Peyer's patch (tissue), 4 donors: ENCODE results near the gene DENND4C. TPM values are rescaled to one million over a fixed set of nuclear protein-coding genes. Genes with fewer than 3 reads are reported as not detected.

Experiments
- DNase-seq, 3 donors: peaks; one replicate each; pipeline ENCODE4 v3.0.0-alpha.2; 2017 to 2019
- H3K27ac ChIP-seq, 4 donors: fragments of 200-600 bp; sonication (generic); one replicate each; pipeline ENCODE4 v1.5.1; 2016 to 2019
- H3K27me3 ChIP-seq, 2 donors: fragments of 200-600 bp; sonication (generic); one replicate each; pipeline ENCODE4 v1.5.1; 2019
- H3K36me3 ChIP-seq, 3 donors: fragments of 200-600 bp; sonication (generic); one replicate each; pipeline ENCODE4 v1.5.1; 2016 to 2019
- H3K4me1 ChIP-seq, 4 donors: fragments of 200-600 bp; sonication (generic); one replicate each; pipeline ENCODE4 v1.5.1; 2016 to 2019
- H3K4me3 ChIP-seq, 4 donors: fragments of 200-600 bp; sonication (generic); 1 replicate in 3 of 4; 2 replicates in 1 of 4; pipeline ENCODE4 v1.5.1; 2016 to 2019; ENCODE audit warnings: mild to moderate bottlenecking in 1 of 4
- H3K9me3 ChIP-seq, 4 donors: fragments of 200-600 bp; sonication (generic); one replicate each; pipeline ENCODE4 v1.5.1; 2016 to 2019; ENCODE audit warnings: mild to moderate bottlenecking in 1 of 4
- CTCF ChIP-seq, 6 experiments: fragments of 450-650 bp in 4 of 6; fragments of 200-600 bp in 2 of 6; sonication (generic) in 1 of 6; IDR thresholded peaks; one replicate each; pipeline ENCODE4 v1.5.1; 2017 to 2019; ENCODE audit warnings: antibody characterized with exemption in 6 of 6, mild to moderate bottlenecking in 3 of 6, moderate library complexity in 1 of 6
- POLR2A ChIP-seq, 2 donors: fragments of 450-650 bp; IDR thresholded peaks; one replicate each; pipeline ENCODE4 v1.5.1; 2017; ENCODE audit warnings: antibody characterized with exemption in 2 of 2, mild to moderate bottlenecking in 2 of 2, moderate library complexity in 2 of 2
- total RNA-seq, 4 donors: library from RNA; depleted of rRNA; stranded (reverse); fragments of >200 nt; gene quantifications; one replicate each; pipeline ENCODE4 v1.1.0, GENCODE V29; 2016

Gene DENND4C
- total RNA-seq, 4 donors from 2014 or later = 89.1 to 188 (median 154) TPM

GRCh38 chr9:19269582-19269981, 39.1 kb downstream of the DENND4C start:
- peaks cover 0 to 5% (median 0%) of the 10 kb centered on the region in 4 donors for H3K4me1 ChIP-seq
- no peaks in the 10 kb centered on the region for H3K36me3 ChIP-seq
- no peaks in the 10 kb centered on the region for H3K27me3 ChIP-seq
- TF ChIP-seq POLR2A (IDR thresholded peaks at IDR 0.05) (no peak), CTCF (IDR thresholded peaks at IDR 0.05) (no peak)
- H3K4me3 ChIP-seq = no peak overlapping the region
- H3K27ac ChIP-seq = no peak overlapping the region
- no peaks in the 10 kb centered on the region for H3K9me3 ChIP-seq
- DNase-seq = no peak

DNA sequence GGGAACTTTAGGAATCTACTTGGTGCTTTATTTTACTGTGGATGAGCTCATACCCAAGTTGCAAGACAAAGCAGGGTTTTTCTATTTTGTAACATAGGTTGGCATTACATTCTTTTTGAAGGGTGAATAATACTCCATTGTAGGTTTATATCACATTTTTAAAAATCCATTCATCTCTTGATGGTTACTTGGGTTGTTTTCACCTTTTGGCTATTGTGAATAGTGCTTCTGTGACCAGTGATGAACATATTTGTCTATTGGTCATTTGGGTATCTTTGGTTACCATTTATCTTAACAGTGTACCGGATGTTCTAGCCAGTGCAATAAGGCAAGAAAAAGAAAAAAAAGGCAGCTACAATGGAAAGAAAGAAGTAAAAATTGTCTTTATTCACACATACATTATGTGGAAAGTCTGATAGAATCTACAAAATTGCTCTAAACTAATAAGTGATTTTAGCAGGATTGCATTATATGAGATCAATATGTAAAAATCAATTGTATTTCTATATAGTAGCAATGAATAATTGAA, 40.0 kb downstream of the DENND4C start:
- peaks cover 0 to 5% (median 0%) of the 10 kb centered on the region in 4 donors for H3K4me1 ChIP-seq
- no peaks in the 10 kb centered on the region for H3K27me3 ChIP-seq
- no peak for TF ChIP-seq POLR2A (IDR thresholded peaks at IDR 0.05)
- TF ChIP-seq CTCF (IDR thresholded peaks at IDR 0.05) = no peak
- no peaks in the 10 kb centered on the region for H3K36me3 ChIP-seq
- H3K4me3 ChIP-seq = no peak overlapping the region
- H3K27ac ChIP-seq = no peak overlapping the region
- H3K9me3 ChIP-seq = no peaks in the 10 kb centered on the region
- DNase-seq = no peak

DNA sequence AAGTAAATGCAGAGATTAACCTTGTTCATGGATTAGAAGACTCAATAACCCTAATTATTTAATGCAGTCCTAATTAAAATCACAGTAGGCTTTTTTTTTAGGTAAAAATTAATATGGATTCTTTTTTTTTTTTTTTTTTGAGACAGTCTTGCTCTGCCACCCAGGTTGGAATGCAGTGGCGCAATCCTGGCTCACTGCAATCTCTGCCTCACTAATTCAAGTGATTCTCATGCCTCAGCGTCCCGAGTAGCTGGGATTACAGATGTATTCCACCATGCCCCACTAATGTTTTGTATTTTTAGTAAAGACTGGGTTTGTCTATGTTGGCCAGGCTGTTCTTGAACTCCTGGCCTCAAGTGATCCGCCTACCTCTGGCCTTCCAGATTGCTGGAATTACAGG, 40.6 kb downstream of the DENND4C start:
- DNase-seq = no peak
- Histone ChIP-seq H3K27me3 (no peaks in the 10 kb centered on the region), H3K4me3 (no peak overlapping the region), H3K4me1 (peaks cover 0 to 5% (median 0%) of the 10 kb centered on the region in 4 donors), H3K27ac (no peak overlapping the region), H3K9me3 (no peaks in the 10 kb centered on the region), H3K36me3 (no peaks in the 10 kb centered on the region)
- TF ChIP-seq POLR2A (IDR thresholded peaks at IDR 0.05) (no peak), CTCF (IDR thresholded peaks at IDR 0.05) (no peak)

- H3K4me3 ChIP-seq = no peak overlapping the region
- no peaks in the 10 kb centered on the region for H3K27me3 ChIP-seq
- peaks cover 0 to 2% (median 0%) of the 10 kb centered on the region in 3 donors for H3K36me3 ChIP-seq
- H3K27ac ChIP-seq = no peak overlapping the region
- peaks cover 0 to 15% (median 2%) of the 10 kb centered on the region in 4 donors for H3K4me1 ChIP-seq
- H3K9me3 ChIP-seq = no peaks in the 10 kb centered on the region
- no peak for DNase-seq
- no peak for TF ChIP-seq CTCF (IDR thresholded peaks at IDR 0.05)
- TF ChIP-seq POLR2A (IDR thresholded peaks at IDR 0.05) = no peak
These were observed 51.3 kb downstream of the DENND4C start for GRCh38 chr9:19281801-19282200.

GRCh38 chr9:19283072-19283710, 52.7 kb downstream of the DENND4C start:
- Histone ChIP-seq H3K36me3 (peaks cover 0 to 11% (median 0%) of the 10 kb centered on the region in 3 donors), H3K27me3 (no peaks in the 10 kb centered on the region), H3K9me3 (no peaks in the 10 kb centered on the region), H3K27ac (no peak overlapping the region), H3K4me3 (no peak overlapping the region), H3K4me1 (peaks cover 0 to 20% (median 2%) of the 10 kb centered on the region in 4 donors)
- TF ChIP-seq CTCF (IDR thresholded peaks at IDR 0.05) (no peak), POLR2A (IDR thresholded peaks at IDR 0.05) (no peak)
- no peak for DNase-seq
